Natural killer cell treated with Interleukin-12 subunit alpha and Interleukin-12 subunit beta and Interleukin-15 and Interleukin-18, amount 100 ng/mL, for 72 hours (primary cell): ENCODE measurements around the gene BSX. TPM values are rescaled to one million over a fixed set of nuclear protein-coding genes. Genes with fewer than 3 reads are reported as not detected.

ENCODE experiments used
- ATAC-seq, 2 donors: fragments of 150-1000 bp; cut with Tn5 transposase in 1 of 2; sonication (Bioruptor Pico), chemical (Tn5 transposase) in 1 of 2; 2 replicates each; pipeline ENCODE4 v1.10.0; 2021
- DNase-seq: peaks from one replicate; pipeline ENCODE4 v3.0.0; 2022; ENCODE audit warnings: low spot score
- H3K27ac Mint-ChIP-seq, 2 donors: 1 replicate in 1 of 2; 2 replicates in 1 of 2; pipeline ENCODE4 v1.8.0; 2022; ENCODE audit warnings: mixed read lengths in 2 of 2, mild to moderate bottlenecking in 1 of 2, moderate library complexity in 1 of 2
- H3K27me3 Mint-ChIP-seq, 2 donors: 1 replicate in 1 of 2; 2 replicates in 1 of 2; pipeline ENCODE4 v1.8.0; 2022; ENCODE audit warnings: mixed read lengths in 2 of 2
- H3K36me3 Mint-ChIP-seq: one replicate; pipeline ENCODE4 v1.8.0; 2022; ENCODE audit warnings: mixed read lengths
- H3K4me1 Mint-ChIP-seq, 2 donors: 1 replicate in 1 of 2; 2 replicates in 1 of 2; pipeline ENCODE4 v1.8.0; 2022; ENCODE audit warnings: low read depth in 2 of 2, mixed read lengths in 2 of 2, mild to moderate bottlenecking in 1 of 2
- H3K4me3 Mint-ChIP-seq: one replicate; pipeline ENCODE4 v1.8.0; 2022; ENCODE audit warnings: mixed read lengths
- H3K9me3 Mint-ChIP-seq: 2 replicates; pipeline ENCODE4 v1.8.0; 2022; ENCODE audit warnings: mixed read lengths
- total RNA-seq, 2 donors: library from RNA; stranded (reverse); gene quantifications; one replicate each; pipeline ENCODE4 v1.2.3, GENCODE V29; 2022

Gene BSX
- total RNA-seq = not detected

DNA sequence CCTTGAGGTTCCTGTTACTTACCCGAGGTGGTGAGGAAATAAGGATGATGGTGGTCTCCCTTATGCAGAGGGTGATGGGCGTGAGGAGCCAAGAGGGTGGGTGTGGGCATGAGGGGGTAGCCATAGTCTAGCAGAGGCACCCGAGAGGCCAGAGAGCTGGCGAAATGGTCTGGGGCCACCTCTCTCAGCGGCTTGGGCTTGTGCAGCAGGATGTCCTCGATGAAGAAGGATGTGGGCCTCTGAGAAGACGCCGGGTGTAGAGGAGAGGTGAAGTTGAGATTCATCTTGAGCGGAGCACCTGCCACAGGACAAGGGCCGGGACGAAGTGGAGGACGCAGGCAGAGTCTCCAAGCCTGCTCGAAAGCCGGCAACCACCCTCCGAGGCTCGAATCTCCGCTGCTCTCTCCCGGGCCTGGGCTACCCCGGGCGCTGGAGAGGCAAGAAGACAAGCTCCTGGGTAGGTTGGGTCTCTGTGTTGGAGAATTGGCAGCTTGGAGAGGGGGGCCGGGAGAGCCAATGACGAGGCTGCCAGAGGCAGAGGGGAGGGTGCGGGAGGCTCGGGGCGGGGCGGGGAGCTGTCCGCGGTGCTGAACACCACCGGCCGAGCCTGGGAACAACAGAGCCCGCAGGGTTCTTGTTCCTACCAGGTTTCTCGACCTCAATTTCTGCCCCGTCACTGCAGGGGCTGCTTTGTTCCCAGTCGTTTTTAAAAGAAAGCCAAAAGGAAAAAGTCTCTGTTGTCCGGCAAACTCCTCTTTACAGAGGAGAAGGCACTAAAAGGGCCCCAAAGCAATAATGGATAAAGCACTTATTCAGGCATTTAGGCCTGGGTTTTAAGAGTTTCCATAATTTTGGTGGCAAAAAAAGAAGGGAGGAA is at the start of gene BSX:
BSX (minus strand) TSS at position 447 of the 877 bp plus-strand sequence; CDS start at position 284, 163 bp downstream.
- H3K4me1 Mint-ChIP-seq = peaks cover 18 to 22% of the 10 kb centered on the region in 2 donors
- peaks cover 18% of the 10 kb centered on the region for H3K36me3 Mint-ChIP-seq
- ATAC-seq (peak; percentile 42 to 72), DNase-seq (no peak)
- no peaks in the 10 kb centered on the region for H3K9me3 Mint-ChIP-seq
- peaks cover 65 to 74% of the 10 kb centered on the region in 2 donors for H3K27me3 Mint-ChIP-seq
- H3K4me3 Mint-ChIP-seq = no peak within 1 kb of the TSS
- no peak within 1 kb of the TSS for H3K27ac Mint-ChIP-seq

DNA sequence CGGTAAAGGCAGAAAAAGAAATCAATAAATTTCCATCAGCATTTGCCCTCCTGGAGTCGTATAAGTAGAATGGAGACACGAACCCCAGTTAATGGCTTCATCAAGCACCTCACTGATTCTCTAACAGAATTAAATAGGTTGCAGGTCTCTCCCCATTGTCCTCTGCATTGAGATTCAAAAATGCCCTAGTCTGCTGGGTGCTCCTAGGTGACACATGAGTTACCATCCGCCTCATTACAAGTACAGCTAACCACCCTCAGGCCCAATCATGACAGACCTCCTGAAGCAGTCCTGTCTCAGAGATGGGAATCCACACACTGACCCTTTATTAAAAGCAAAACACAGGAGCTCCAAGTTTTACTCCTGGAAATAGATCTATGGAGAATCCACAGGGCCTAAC is 48.9 kb upstream of the BSX start:
- no peaks in the 10 kb centered on the region for H3K9me3 Mint-ChIP-seq
- H3K36me3 Mint-ChIP-seq = no peaks in the 10 kb centered on the region
- no peak overlapping the region for H3K4me3 Mint-ChIP-seq
- H3K4me1 Mint-ChIP-seq = peaks cover 0 to 8% of the 10 kb centered on the region in 2 donors
- H3K27me3 Mint-ChIP-seq = no peaks in the 10 kb centered on the region
- no peak overlapping the region for H3K27ac Mint-ChIP-seq
- no peak for DNase-seq
- no peak for ATAC-seq

DNA sequence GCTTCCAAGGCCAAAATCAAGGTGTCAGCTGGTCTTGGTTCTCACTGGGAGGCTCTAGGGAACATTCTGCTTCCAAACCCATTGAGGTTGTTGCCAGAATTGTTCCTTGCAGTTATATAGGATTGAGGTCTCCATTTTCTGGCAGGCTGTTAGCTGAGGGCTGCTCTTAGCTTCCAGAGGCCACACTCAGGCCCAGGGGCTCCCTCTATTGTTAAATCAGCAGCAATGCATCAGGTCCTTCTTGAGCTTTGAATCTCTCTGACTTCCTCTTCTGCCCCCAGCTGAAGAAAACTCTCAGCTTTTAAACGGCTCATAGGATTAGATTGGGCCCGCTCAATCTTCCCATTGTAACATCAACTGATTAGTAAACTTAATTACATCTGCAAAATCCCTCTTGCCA is 39.3 kb upstream of the BSX start:
- Mint-ChIP-seq H3K4me3 (no peak overlapping the region), H3K4me1 (peaks cover 5 to 6% of the 10 kb centered on the region in 2 donors), H3K36me3 (no peaks in the 10 kb centered on the region), H3K27me3 (peaks cover 15 to 18% of the 10 kb centered on the region in 2 donors), H3K27ac (no peak overlapping the region), H3K9me3 (no peaks in the 10 kb centered on the region)
- DNase-seq (no peak), ATAC-seq (no peak)

DNA sequence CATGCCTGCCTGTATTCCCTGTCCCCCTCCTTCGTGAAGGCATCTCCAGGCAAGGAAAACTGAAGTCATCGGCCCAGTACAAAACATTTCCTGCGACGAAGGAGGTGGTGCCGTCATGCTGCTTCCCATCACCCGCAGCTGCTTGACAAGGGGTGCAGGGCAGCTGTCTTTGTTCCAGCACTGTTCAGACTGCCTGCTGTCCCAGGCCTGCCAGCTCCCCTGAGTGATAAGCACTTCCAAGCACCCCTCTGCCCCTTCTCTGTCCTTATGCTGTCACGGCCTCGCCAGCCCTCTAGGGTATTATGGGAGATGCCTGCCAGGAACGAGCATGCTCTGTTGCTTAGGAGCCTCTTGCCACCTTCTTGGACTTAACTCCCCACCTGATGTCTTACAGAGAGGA is 37.1 kb upstream of the BSX start:
- DNase-seq (no peak), ATAC-seq (no peak)
- H3K36me3 Mint-ChIP-seq = no peaks in the 10 kb centered on the region
- peaks cover 20 to 27% of the 10 kb centered on the region in 2 donors for H3K27me3 Mint-ChIP-seq
- peaks cover 5 to 6% of the 10 kb centered on the region in 2 donors for H3K4me1 Mint-ChIP-seq
- H3K9me3 Mint-ChIP-seq = no peaks in the 10 kb centered on the region
- H3K4me3 Mint-ChIP-seq = no peak overlapping the region
- H3K27ac Mint-ChIP-seq = no peak overlapping the region

DNA sequence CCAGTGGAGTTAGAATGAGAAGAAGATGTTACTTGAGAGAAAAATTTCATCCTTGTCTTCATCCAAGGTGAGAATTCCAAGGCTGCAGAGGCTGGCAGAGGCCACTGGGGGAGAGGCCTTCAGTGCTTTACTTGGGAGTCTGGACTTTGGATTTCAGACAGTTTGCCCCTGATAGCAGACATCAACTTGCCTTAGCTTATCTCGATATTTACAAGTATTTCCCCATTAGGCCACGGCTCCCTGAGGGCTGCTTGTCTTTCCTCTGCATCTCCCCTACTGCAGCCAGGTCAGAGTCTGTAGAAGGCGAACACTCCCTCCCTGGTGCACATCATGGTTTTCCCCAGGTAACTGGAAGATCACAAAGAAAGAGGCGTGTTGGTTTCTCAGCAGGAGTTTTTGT is 29.9 kb upstream of the BSX start:
- Mint-ChIP-seq H3K9me3 (no peaks in the 10 kb centered on the region), H3K4me1 (no peaks in the 10 kb centered on the region), H3K4me3 (no peak overlapping the region), H3K27ac (no peak overlapping the region), H3K27me3 (peaks cover 12 to 14% of the 10 kb centered on the region in 2 donors), H3K36me3 (no peaks in the 10 kb centered on the region)
- ATAC-seq = no peak
- DNase-seq = no peak

DNA sequence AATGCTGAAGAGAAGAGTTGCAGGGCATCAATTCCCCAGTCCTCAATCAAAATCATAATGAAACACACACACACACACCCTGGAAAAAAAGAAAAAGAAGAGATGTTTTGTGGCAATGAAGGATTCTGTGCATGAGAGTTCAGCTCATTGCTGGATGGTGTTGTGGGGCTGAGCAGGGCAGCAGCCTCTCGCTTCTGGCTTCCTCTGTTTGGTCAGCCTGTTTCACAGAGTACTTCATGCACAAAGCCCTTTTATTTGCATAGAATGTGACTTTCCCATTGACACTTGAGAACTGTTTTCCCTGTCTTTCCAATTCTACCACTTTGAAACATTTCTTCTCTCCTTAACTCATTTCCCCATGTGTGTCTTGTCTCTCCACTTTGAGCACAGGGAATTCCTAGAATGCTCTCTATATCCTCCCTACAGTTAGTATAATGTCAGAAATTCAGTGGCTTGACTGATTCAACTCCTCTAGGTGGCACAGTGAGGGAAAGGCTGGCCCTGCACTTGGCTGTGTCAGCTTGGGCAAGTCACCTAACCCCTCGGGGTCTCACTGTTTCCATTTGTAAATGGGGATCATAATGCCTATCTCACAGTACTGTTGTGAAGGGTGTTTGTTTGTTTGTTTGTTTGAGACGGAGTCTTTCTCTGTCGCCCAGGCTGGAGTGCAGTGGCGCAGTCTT is 25.4 kb upstream of the BSX start:
- no peak overlapping the region for H3K27ac Mint-ChIP-seq
- no peaks in the 10 kb centered on the region for H3K9me3 Mint-ChIP-seq
- H3K36me3 Mint-ChIP-seq = no peaks in the 10 kb centered on the region
- H3K4me1 Mint-ChIP-seq = no peaks in the 10 kb centered on the region
- ATAC-seq = no peak
- no peak overlapping the region for H3K4me3 Mint-ChIP-seq
- H3K27me3 Mint-ChIP-seq = peaks cover 9 to 10% of the 10 kb centered on the region in 2 donors
- DNase-seq = no peak

DNA sequence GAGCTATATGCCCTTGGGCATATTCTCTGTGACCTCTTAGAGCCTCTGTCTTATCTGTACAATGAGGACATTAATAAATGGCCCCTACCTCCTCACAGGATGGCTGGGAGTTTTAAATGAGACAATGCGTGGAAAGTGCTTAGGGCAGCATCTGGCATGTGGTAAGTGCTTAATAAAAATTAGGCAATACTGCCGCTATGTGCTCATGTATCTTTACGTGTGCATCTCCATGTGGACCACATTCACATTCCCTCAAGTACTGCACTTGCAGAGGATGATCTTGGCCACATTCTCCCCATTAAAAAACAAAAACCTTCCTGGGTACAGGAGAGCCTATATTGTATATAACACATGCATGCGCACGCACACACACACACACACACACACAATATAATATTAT is 19.1 kb upstream of the BSX start:
- no peak overlapping the region for H3K27ac Mint-ChIP-seq
- H3K9me3 Mint-ChIP-seq = no peaks in the 10 kb centered on the region
- no peak overlapping the region for H3K4me3 Mint-ChIP-seq
- H3K4me1 Mint-ChIP-seq = no peaks in the 10 kb centered on the region
- H3K27me3 Mint-ChIP-seq = peaks cover 27 to 35% of the 10 kb centered on the region in 2 donors
- no peaks in the 10 kb centered on the region for H3K36me3 Mint-ChIP-seq
- ATAC-seq (no peak), DNase-seq (no peak)

DNA sequence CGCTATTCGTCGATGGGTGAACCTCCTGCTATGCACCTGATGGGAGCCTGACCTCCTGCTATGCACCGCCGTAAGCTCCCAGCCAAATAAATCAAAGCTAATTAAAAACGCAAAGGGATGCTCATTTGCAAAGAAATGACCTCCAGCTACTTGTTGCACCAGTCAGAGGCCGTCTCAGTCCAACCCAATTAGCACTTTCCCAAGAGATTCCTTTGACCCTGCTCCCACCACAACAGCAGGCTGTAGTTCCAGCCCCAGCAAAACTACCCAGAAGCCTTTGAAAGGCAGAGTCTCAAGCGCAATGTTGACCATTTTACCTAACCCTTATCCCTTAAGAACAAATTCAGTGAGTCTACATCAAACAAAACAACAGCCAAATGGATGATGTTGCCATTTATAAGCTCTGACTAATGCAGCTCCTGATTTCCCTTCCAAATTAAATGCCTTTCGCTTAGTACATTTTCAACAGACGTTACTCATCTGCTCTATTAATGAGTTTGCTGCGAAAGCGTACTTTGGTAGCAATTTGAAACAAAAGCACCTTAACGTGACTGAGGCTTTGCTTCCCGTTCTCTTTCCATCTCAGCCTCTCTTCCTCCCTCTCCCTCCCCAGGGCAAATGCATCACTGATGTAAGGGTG is 17.2 kb upstream of the BSX start:
- no peaks in the 10 kb centered on the region for H3K4me1 Mint-ChIP-seq
- no peak for DNase-seq
- H3K27me3 Mint-ChIP-seq = peaks cover 42% of the 10 kb centered on the region in 2 donors
- no peak for ATAC-seq
- no peaks in the 10 kb centered on the region for H3K9me3 Mint-ChIP-seq
- no peak overlapping the region for H3K27ac Mint-ChIP-seq
- no peak overlapping the region for H3K4me3 Mint-ChIP-seq
- no peaks in the 10 kb centered on the region for H3K36me3 Mint-ChIP-seq

DNA sequence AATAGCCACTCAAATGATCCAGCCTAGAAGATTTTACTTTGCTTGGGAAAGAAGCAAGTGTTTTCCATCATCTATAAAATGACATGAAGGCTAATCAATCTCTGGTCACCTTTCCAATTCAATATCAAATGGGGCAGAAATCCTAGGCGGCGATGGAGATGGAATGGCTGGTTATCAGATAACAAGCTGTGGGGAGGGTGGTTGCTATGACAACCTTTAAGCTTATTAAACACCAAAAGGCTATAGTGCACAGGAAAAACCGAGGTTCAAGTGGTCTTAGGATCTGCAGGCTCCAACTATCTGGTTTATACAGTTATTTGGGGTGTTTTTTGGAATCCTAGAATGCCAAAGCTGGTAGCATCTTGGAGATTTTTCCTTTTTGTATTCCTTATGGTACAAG is 13.9 kb upstream of the BSX start:
- no peak overlapping the region for H3K4me3 Mint-ChIP-seq
- peaks cover 37 to 59% of the 10 kb centered on the region in 2 donors for H3K27me3 Mint-ChIP-seq
- H3K9me3 Mint-ChIP-seq = no peaks in the 10 kb centered on the region
- no peaks in the 10 kb centered on the region for H3K4me1 Mint-ChIP-seq
- DNase-seq (no peak), ATAC-seq (no peak)
- no peaks in the 10 kb centered on the region for H3K36me3 Mint-ChIP-seq
- no peak overlapping the region for H3K27ac Mint-ChIP-seq

DNA sequence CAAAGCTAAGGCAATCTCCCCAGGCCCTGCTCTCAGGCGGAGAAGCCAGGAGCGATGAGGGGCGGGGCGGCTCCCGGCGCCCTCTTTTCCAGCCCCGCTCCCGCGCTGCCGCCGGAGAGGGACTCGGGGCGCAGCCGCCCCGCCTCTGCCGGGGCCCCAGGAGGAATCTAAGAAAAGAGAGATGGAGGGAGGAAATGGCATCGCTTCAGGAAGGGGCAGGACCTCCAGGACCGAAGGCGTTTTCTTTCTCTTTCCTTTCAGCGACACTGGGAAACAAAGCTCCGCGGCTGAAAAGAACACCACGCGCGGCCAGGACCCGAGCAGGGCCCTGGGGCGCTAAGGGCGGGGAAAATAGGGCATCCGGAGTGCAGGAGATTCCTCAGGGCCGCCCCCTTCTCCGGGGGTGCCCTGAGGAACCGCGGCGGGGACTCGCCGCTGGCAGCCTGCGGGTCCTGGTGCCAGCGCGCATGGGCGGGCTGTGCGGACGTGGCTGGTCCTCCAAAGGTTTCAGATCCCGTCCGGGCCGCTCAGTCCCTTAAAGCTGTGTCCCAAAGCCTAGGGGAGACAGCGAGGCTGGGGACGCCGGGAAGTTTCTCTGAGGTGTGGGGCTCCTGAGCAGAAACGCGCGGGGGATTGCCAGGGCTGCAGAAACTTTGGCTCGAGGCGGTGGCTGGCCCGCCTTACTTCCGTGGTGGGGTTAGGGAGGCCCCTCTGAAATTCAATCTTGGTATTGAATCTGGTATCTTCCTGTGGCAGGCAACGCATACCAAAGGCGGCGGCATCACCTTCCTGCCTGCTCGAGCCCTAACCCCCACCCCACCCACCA is 2.8 kb upstream of the BSX start:
- H3K9me3 Mint-ChIP-seq = no peaks in the 10 kb centered on the region
- H3K27me3 Mint-ChIP-seq = peaks cover 59 to 70% of the 10 kb centered on the region in 2 donors
- no peak overlapping the region for H3K27ac Mint-ChIP-seq
- H3K4me3 Mint-ChIP-seq = peak overlapping the region; percentile 80
- peaks cover 14% of the 10 kb centered on the region for H3K36me3 Mint-ChIP-seq
- DNase-seq = no peak
- peaks cover 8 to 11% of the 10 kb centered on the region in 2 donors for H3K4me1 Mint-ChIP-seq
- ATAC-seq = peak; percentile 57 to 65

DNA sequence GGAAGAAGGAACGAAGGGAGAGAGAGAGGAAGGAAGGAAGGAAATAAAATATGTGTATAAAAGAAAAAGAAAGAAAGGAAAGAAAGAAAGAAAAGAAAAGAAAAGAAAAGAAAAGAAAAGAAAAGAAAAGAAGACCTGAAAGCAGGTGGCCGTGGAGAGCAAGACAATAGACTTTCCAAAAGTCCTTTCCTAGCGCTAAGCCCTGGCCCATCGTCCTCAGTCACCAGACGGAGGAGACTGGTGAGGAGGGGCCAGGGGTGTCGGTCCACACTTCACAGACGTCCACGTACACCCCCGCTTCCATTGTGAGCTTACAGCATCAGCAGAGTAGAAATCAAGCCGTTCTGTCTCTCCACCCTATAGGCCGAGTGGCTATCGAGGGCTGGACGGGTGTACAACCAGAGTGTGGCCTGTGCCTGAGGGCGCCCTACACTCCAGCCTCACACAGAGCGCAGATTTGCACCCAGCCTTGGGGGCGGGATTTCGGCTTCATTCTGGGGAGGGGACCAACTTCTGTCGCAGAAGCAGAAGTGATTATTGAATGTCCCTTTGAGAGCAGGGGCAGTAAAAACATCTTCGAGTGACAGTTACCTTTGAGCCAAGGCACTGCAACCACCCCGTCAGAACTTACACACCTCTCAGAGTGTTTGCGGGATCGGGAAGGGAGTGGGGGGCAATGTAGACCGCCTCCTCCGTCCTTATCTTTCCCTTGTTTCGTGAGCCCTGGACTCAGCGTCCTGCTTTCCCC is 2.0 kb upstream of the BSX start:
- Mint-ChIP-seq H3K36me3 (peaks cover 14% of the 10 kb centered on the region), H3K27me3 (peaks cover 59 to 70% of the 10 kb centered on the region in 2 donors), H3K4me3 (peak overlapping the region; percentile 80), H3K4me1 (peaks cover 6 to 11% of the 10 kb centered on the region in 2 donors), H3K9me3 (no peaks in the 10 kb centered on the region), H3K27ac (no peak overlapping the region)
- DNase-seq (no peak), ATAC-seq (no peak)

DNA sequence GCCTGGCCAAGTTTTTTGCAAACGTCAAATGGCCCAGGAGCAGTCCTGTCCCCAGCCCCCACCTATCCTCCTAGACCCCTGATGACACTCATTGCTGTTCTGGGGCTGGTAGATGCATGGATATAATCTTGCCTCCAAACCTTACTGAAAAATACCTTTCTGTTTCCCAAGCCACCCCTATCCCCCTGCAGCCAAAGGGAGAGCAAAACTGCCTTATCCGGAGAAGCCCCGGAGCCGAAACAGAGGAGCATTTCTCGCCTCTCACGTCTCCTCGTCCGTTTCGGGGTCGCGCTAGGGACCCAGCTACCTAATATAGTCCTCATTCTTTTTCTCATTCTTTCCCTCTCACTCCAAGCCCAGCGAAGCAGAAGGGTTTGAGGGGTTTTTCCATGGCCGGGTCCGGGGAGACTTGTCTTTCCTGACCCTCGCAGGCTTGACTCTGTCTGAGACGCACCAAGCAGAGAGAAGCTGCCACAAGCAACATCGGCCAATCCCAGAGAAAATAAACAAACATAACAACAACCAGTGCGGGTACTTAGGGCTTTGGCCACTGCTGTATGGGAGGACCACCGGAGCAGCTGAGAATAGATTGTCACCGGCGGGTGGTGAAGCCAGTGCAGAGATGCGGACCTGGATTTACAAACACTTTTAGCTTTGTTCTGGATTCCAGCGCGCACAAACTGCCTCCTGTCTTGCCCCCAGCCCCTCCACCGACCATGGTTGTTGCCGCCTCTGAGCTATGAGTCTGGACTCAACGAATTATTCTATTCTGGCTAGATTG is 1.6 kb downstream of the BSX start:
- H3K9me3 Mint-ChIP-seq = no peaks in the 10 kb centered on the region
- no peak overlapping the region for H3K27ac Mint-ChIP-seq
- H3K27me3 Mint-ChIP-seq = peaks cover 65 to 74% of the 10 kb centered on the region in 2 donors
- H3K4me3 Mint-ChIP-seq = no peak overlapping the region
- peaks cover 19 to 23% of the 10 kb centered on the region in 2 donors for H3K4me1 Mint-ChIP-seq
- no peak for ATAC-seq
- H3K36me3 Mint-ChIP-seq = peaks cover 18% of the 10 kb centered on the region
- DNase-seq = no peak
